PC-9 (cell line): ENCODE results near the gene TMEM200B. TPM values are rescaled to one million over a fixed set of nuclear protein-coding genes. Genes with fewer than 3 reads are reported as not detected.
"Not testable (repeated sequence)": the region's sequence is repeated elsewhere in the genome, so short reads cannot be mapped to it uniquely, and the experiment has no call there.

Experiments used
- BruUV-seq: library from RNA; stranded (reverse); fragments of 400-500 nt; replicated peaks from 2 replicates; lab custom pipeline; 2021; lab: Mats Ljungman, UMichigan
- CTCF ChIA-PET: fragments of 300-600 bp; sonication (Branson Sonifier 250); formaldehyde crosslinking; loops from one replicate; lab custom pipeline; 2022; ENCODE audit warnings: antibody characterized with exemption; lab: Charles Lee
- POLR2A ChIA-PET: fragments of 300-600 bp; sonication (Branson Sonifier 250); formaldehyde crosslinking; loops from one replicate; lab custom pipeline; 2022; ENCODE audit warnings: antibody characterized with exemption; ENCODE audit not compliant: unreplicated experiment; lab: Charles Lee
- DNase-seq, 2 experiments: peaks; one replicate each; pipeline versions ENCODE4 v3.0.0 to v3.0.0-alpha.2; 2015 to 2022; ENCODE audit warnings: mixed read lengths in 1 of 2
- H2AFZ ChIP-seq: fragments of 200-600 bp; sonication (generic); 2 replicates; pipeline ENCODE4 v1.8.1; 2017; ENCODE audit warnings: antibody characterized with exemption
- H3F3A ChIP-seq: fragments of 200-600 bp; sonication (generic); 2 replicates; pipeline ENCODE4 v1.8.1; 2017; ENCODE audit warnings: antibody characterized with exemption, mild to moderate bottlenecking, low read depth; ENCODE audit not compliant: insufficient read depth
- H3K27ac ChIP-seq: fragments of 200-600 bp; sonication (generic); 2 replicates; pipeline ENCODE4 v1.6.1; 2016; ENCODE audit warnings: mixed run types
- H3K27me3 ChIP-seq: fragments of 200-600 bp; sonication (generic); 2 replicates; pipeline ENCODE4 v1.6.1; 2016; ENCODE audit warnings: low read depth, mixed run types; ENCODE audit not compliant: insufficient read depth
- H3K36me3 ChIP-seq: fragments of 200-600 bp; sonication (generic); 2 replicates; pipeline ENCODE4 v1.6.1; 2016; ENCODE audit warnings: low read depth, mixed run types
- H3K4me1 ChIP-seq: fragments of 200-600 bp; sonication (generic); replicated peaks from 2 replicates; pipeline ENCODE4 v1.6.1; 2016; ENCODE audit warnings: mixed run types; ENCODE audit not compliant: insufficient read depth
- H3K4me2 ChIP-seq: fragments of 200-600 bp; sonication (generic); 2 replicates; pipeline ENCODE4 v1.6.1; 2017; ENCODE audit warnings: mixed run types
- H3K4me3 ChIP-seq: fragments of 200-600 bp; sonication (generic); 2 replicates; pipeline ENCODE4 v1.6.1; 2016; ENCODE audit warnings: mixed run types
- H3K79me2 ChIP-seq: fragments of 200-600 bp; sonication (generic); 2 replicates; pipeline ENCODE4 v1.6.1; 2017; ENCODE audit warnings: low read depth, mixed run types
- H3K9me2 ChIP-seq: fragments of 200-600 bp; sonication (generic); 2 replicates; pipeline ENCODE4 v1.8.1; 2017; ENCODE audit warnings: mild to moderate bottlenecking; ENCODE audit not compliant: insufficient read depth
- H3K9me3 ChIP-seq: fragments of 200-600 bp; sonication (generic); 2 replicates; pipeline ENCODE4 v1.8.1; 2016; ENCODE audit warnings: low read depth; ENCODE audit not compliant: insufficient read depth
- H4K20me1 ChIP-seq: fragments of 200-600 bp; sonication (generic); 2 replicates; pipeline ENCODE4 v1.8.1; 2017; ENCODE audit not compliant: insufficient read depth
- CTCF ChIP-seq: fragments of 200-600 bp; sonication (generic); conservative IDR thresholded peaks from 2 replicates; pipeline ENCODE4 v1.6.1; 2017; ENCODE audit warnings: mixed run types, antibody characterized with exemption, mild to moderate bottlenecking, moderate library complexity
- EZH2 ChIP-seq: fragments of 200-600 bp; sonication (generic); IDR thresholded peaks from 2 replicates; pipeline ENCODE4 v1.8.0; 2017; ENCODE audit warnings: antibody characterized with exemption, low read depth
- intact Hi-C: fragments of 100-400 bp; cut with micrococcal nuclease; formaldehyde crosslinking; loops from one replicate; pipeline ENCODE4 v1.10.0; 2022; ENCODE audit not compliant: unreplicated experiment
- total RNA-seq: library from RNA; stranded (reverse); gene quantifications from 2 replicates; pipeline ENCODE4 v1.2.3, GENCODE V29; 2021

The TMEM200B gene
- total RNA-seq, 1 experiment from 2014 or later = 1.1 TPM

- Histone ChIP-seq H2AFZ (no peak overlapping the region), H3K27me3 (no peaks in the 10 kb centered on the region), H3K4me1 (no peaks in the 10 kb centered on the region), H3K9me3 (no peaks in the 10 kb centered on the region), H3F3A (no peaks in the 10 kb centered on the region), H3K27ac (no peak overlapping the region), H4K20me1 (peaks cover 5% of the 10 kb centered on the region), H3K4me2 (no peak overlapping the region), H3K79me2 (peaks cover 5% of the 10 kb centered on the region; the same call in 1 of the 2 replicates), H3K9me2 (no peaks in the 10 kb centered on the region), H3K36me3 (peaks cover 11% of the 10 kb centered on the region; the same call in 1 of the 2 replicates), H3K4me3 (no peak overlapping the region)
- BruUV-seq = no TSS peak
- intact Hi-C loops = no loop called here
- CTCF ChIA-PET = interaction anchor here (0.6 kb wide), 2 partner anchors 43 to 91 kb away, joined by 4 to 5 read pairs; no protein-coding TSS in a partner anchor
- DNase-seq = no peak
- POLR2A ChIA-PET = no interaction called here
- no peak for TF ChIP-seq CTCF
- TF ChIP-seq EZH2 = no peak
Observed at GRCh38 chr1:29156543-29157268, 33.0 kb upstream of the TMEM200B start.

GRCh38 chr1:29152046-29152805 is 28.5 kb upstream of the TMEM200B start:
- no peaks in the 10 kb centered on the region for H3K9me3 ChIP-seq
- H3K9me2 ChIP-seq = no peaks in the 10 kb centered on the region
- peaks cover 17% of the 10 kb centered on the region for H3K36me3 ChIP-seq
- H3K27ac ChIP-seq = no peak overlapping the region
- CTCF ChIA-PET = no interaction called here
- POLR2A ChIA-PET = interaction anchor here (0.6 to 0.7 kb wide), 2 partner anchors 27 to 380 kb away, joined by 3 read pairs; no protein-coding TSS in a partner anchor
- intact Hi-C loops = no loop called here
- DNase-seq = no peak
- no peaks in the 10 kb centered on the region for H3K27me3 ChIP-seq
- H2AFZ ChIP-seq = no peak overlapping the region
- no peak overlapping the region for H3K4me3 ChIP-seq
- no peaks in the 10 kb centered on the region for H3K79me2 ChIP-seq
- peaks cover 3% of the 10 kb centered on the region; the same call in 1 of the 2 replicates for H4K20me1 ChIP-seq
- no TSS peak for BruUV-seq
- no peaks in the 10 kb centered on the region; the same call in 1 of the 2 replicates for H3F3A ChIP-seq
- no peaks in the 10 kb centered on the region for H3K4me1 ChIP-seq
- TF ChIP-seq CTCF = no peak
- TF ChIP-seq EZH2 = no peak
- H3K4me2 ChIP-seq = no peak overlapping the region

GRCh38 chr1:29150346-29150745 is 26.6 kb upstream of the TMEM200B start:
- H2AFZ ChIP-seq, H3K4me3 ChIP-seq, H3K9me3 ChIP-seq, intact Hi-C loops, DNase-seq, H4K20me1 ChIP-seq, H3K27me3 ChIP-seq, BruUV-seq, H3K9me2 ChIP-seq, H3K4me2 ChIP-seq, H3K79me2 ChIP-seq, H3K27ac ChIP-seq, CTCF ChIA-PET, H3K4me1 ChIP-seq: not testable (repeated sequence)
- peaks cover 13% of the 10 kb centered on the region for H3F3A ChIP-seq
- POLR2A ChIA-PET = interaction anchor here (0.6 kb wide), 1 partner anchor 459 kb away, joined by 4 read pairs; no protein-coding TSS in a partner anchor
- peaks cover 17% of the 10 kb centered on the region for H3K36me3 ChIP-seq
